GM18519 (cell line): ENCODE measurements around the gene CHN1.

Experiments used
- ATAC-seq: cut with Tn5 transposase; IDR thresholded peaks from one replicate; pipeline ENCODE4 v1.9.1; 2021; ENCODE audit warnings: mild to moderate bottlenecking, moderate library complexity; ENCODE audit not compliant: unreplicated experiment, low FRiP score

CHN1 gene

DNA sequence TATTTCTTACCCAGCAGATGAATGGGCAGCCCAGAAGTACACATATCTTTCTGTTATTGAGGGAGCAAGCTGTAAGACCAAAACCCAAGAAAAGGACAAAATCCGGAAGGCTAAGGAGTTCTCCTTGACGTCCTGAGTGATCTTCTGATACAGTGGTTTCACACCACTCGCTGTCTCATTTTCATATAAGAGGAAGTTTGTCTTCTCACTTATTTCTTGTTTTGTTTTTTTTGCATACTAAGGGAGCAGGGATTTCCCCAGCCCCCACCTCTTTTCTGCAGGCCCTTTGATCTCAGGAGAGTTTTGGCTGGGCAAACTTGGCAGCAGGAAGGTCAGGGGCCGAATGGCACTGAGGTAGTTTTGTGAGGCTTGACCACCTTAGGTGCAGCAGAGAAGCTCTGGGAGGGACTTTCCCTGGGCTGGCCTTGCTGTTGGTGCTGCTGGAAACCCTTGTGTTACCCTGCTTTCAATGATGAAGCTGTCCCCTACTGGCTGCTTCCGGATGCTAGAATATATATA is 254.2 kb downstream of the CHN1 start:
- peak; percentile 28 for ATAC-seq

- ATAC-seq: no peak
Measured at GRCh38 chr2:174749793-174750192, 255.4 kb downstream of the CHN1 start.

DNA sequence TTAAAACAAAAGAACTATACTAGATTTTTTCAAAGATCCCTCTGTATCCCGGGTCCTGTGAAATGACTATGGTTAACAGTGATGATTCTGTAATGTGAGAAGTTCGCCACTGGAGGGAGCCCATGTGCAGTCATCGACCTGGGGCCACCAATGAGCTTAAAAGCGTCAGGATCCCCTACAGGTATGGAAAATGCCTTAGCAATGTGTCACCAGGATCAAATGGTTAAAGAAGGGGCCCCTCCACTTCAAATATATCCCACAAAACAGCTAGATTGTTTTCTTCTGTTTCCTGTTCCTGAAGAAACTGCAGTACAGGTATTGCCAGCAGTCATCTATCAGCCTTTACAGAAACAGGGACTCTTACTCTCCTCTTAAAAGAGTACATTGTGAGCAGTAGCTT is 256.2 kb downstream of the CHN1 start:
- no peak for ATAC-seq
